Brain microvascular endothelial cell (primary cell): ENCODE results near the gene VILL.
A peak's percentile ranks its signal among the peaks of the same experiment; 100 is the strongest.

Source experiments
- DNase-seq: peaks from one replicate; pipeline ENCODE4 v3.0.0-alpha.2; 2020
- H3K27ac ChIP-seq: fragments of 250-450 bp; sonication (Bioruptor Pico); 2 replicates; pipeline ENCODE4 v1.5.1; 2020; ENCODE audit warnings: mild to moderate bottlenecking, moderate library complexity
- H3K27me3 ChIP-seq: fragments of 250-450 bp; sonication (Bioruptor Pico); replicated peaks from 2 replicates; pipeline ENCODE4 v1.5.1; 2020; ENCODE audit warnings: mild to moderate bottlenecking
- H3K36me3 ChIP-seq: fragments of 250-450 bp; sonication (Bioruptor Pico); replicated peaks from 2 replicates; pipeline ENCODE4 v1.5.1; 2020; ENCODE audit warnings: mild to moderate bottlenecking
- H3K4me3 ChIP-seq: 2 replicates; pipeline ENCODE4 v1.5.1; 2011; ENCODE audit warnings: low read depth, mild to moderate bottlenecking, control low read depth, low read length, moderate library complexity
- in situ Hi-C: cut with HindIII; loops from 2 replicates; pipeline ENCODE4 v1.10.0; 2017; ENCODE audit warnings: low sequenced_read_pairs, low pct_ligation_motif_present
- TF ChIP-seq, protein P1 (sequence below): IDR thresholded peaks from 2 replicates; pipeline ENCODE4 v1.5.1; 2011; ENCODE audit warnings: low read depth, mild to moderate bottlenecking, moderate library complexity, low read length, control low read depth, inconsistent platforms; ENCODE audit errors: missing control alignments

VILL gene

GRCh38 chr3:38003817-38004414 is 13.3 kb downstream of the VILL start:
- Histone ChIP-seq H3K4me3 (no peak overlapping the region), H3K36me3 (peaks cover 7% of the 10 kb centered on the region), H3K27ac (no peak overlapping the region), H3K27me3 (no peaks in the 10 kb centered on the region)
- in situ Hi-C loops = no loop called here
- TF ChIP-seq, protein P1, sequence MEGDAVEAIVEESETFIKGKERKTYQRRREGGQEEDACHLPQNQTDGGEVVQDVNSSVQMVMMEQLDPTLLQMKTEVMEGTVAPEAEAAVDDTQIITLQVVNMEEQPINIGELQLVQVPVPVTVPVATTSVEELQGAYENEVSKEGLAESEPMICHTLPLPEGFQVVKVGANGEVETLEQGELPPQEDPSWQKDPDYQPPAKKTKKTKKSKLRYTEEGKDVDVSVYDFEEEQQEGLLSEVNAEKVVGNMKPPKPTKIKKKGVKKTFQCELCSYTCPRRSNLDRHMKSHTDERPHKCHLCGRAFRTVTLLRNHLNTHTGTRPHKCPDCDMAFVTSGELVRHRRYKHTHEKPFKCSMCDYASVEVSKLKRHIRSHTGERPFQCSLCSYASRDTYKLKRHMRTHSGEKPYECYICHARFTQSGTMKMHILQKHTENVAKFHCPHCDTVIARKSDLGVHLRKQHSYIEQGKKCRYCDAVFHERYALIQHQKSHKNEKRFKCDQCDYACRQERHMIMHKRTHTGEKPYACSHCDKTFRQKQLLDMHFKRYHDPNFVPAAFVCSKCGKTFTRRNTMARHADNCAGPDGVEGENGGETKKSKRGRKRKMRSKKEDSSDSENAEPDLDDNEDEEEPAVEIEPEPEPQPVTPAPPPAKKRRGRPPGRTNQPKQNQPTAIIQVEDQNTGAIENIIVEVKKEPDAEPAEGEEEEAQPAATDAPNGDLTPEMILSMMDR = no peak
- DNase-seq = no peak

- Histone ChIP-seq H3K4me3 (no peak overlapping the region), H3K36me3 (peaks cover 7% of the 10 kb centered on the region), H3K27ac (no peak overlapping the region), H3K27me3 (no peaks in the 10 kb centered on the region)
- peak; percentile 57 for DNase-seq
- TF ChIP-seq, protein P1 = peak; percentile 85
- in situ Hi-C loops = no loop called here
Observed at GRCh38 chr3:38004415-38005075, 14.0 kb downstream of the VILL start.

GRCh38 chr3:38005076-38006020 is 14.8 kb downstream of the VILL start:
- in situ Hi-C loops = no loop called here
- no peak for DNase-seq
- Histone ChIP-seq H3K27me3 (no peaks in the 10 kb centered on the region), H3K27ac (no peak overlapping the region), H3K4me3 (no peak overlapping the region), H3K36me3 (peaks cover 7% of the 10 kb centered on the region)
- TF ChIP-seq, protein P1 = no peak

GRCh38 chr3:38006031-38006430 is 15.4 kb downstream of the VILL start:
- TF ChIP-seq, protein P1 = no peak
- DNase-seq = no peak
- H3K36me3 ChIP-seq = peaks cover 7% of the 10 kb centered on the region
- H3K4me3 ChIP-seq = no peak overlapping the region
- H3K27me3 ChIP-seq = no peaks in the 10 kb centered on the region
- H3K27ac ChIP-seq = no peak overlapping the region
- in situ Hi-C loops = no loop called here

- TF ChIP-seq, protein P1 = no peak
- no peak for DNase-seq
- Histone ChIP-seq H3K27me3 (no peaks in the 10 kb centered on the region), H3K4me3 (no peak overlapping the region), H3K36me3 (peaks cover 7% of the 10 kb centered on the region), H3K27ac (no peak overlapping the region)
- in situ Hi-C loops = no loop called here
Observed at GRCh38 chr3:38006445-38006995, 15.9 kb downstream of the VILL start.
